AG04450 (cell line): Measurements from ENCODE around the gene SNORC. TPM values are rescaled to one million over a fixed set of nuclear protein-coding genes. Genes with fewer than 3 reads are reported as not detected.

Experiments
- CTCF ChIA-PET: fragments of 300-600, 350-600 bp; formaldehyde crosslinking; extraction: SDS; loops from one replicate; lab custom pipeline; 2022; ENCODE audit warnings: antibody characterized with exemption, inconsistent platforms; lab: Charles Lee
- POLR2A ChIA-PET: fragments of 350-600 bp; formaldehyde crosslinking; extraction: SDS; loops from one replicate; lab custom pipeline; 2021; ENCODE audit warnings: antibody characterized with exemption, inconsistent platforms; lab: Yijun Ruan, JAX
- DNase-seq: peaks from one replicate; pipeline ENCODE4 v3.0.0-alpha.2; 2011; ENCODE audit warnings: low read depth, low spot score
- H3K27ac ChIP-seq: one replicate; pipeline ENCODE4 v1.5.1; 2012; ENCODE audit warnings: low read depth, low read length, control low read depth
- H3K27me3 ChIP-seq: one replicate; pipeline ENCODE4 v1.6.0; 2012; ENCODE audit warnings: low read length; ENCODE audit not compliant: control insufficient read depth, insufficient read depth
- H3K4me3 ChIP-seq: 2 replicates; pipeline ENCODE4 v1.5.1; 2011; ENCODE audit warnings: mild to moderate bottlenecking, low read depth, low read length, control low read depth
- H3K9me3 ChIP-seq: 2 replicates; pipeline ENCODE4 v1.5.1; 2012; ENCODE audit warnings: low read length; ENCODE audit not compliant: control insufficient read depth, insufficient read depth
- CTCF ChIP-seq: IDR thresholded peaks from 2 replicates; pipeline ENCODE4 v1.5.1; 2011; ENCODE audit warnings: low read depth, low read length, control low read depth, inconsistent platforms
- polyA plus RNA-seq: library from polyadenylated mRNA; depleted of rRNA; stranded (reverse); fragments of >200 nt; gene quantifications from 2 replicates; pipeline ENCODE4 v1.2.3, GENCODE V29; 2011

Gene SNORC
- polyA plus RNA-seq, 1 experiment: 0.48 TPM

GRCh38 chr2:232884549-232885263, 14.6 kb downstream of the SNORC start:
- CTCF ChIA-PET: interaction anchor here (0.9 to 1.0 kb wide), 2 partner anchors 144 to 366 kb away, joined by 3 read pairs; partner anchors contain the start of gene ATG16L1
- TF ChIP-seq CTCF: no peak
- Histone ChIP-seq H3K9me3 (no peaks in the 10 kb centered on the region; the same call in 1 of the 2 replicates), H3K27ac (no peak overlapping the region), H3K27me3 (peaks cover 4% of the 10 kb centered on the region), H3K4me3 (no peak overlapping the region)
- POLR2A ChIA-PET: interaction anchor here (1.1 kb wide), 1 partner anchor 9 kb away, joined by 3 read pairs; no protein-coding TSS in a partner anchor
- no peak for DNase-seq

- no peak for TF ChIP-seq CTCF
- no peak for DNase-seq
- Histone ChIP-seq H3K27ac (no peak overlapping the region), H3K27me3 (peaks cover 4% of the 10 kb centered on the region), H3K9me3 (no peaks in the 10 kb centered on the region; the same call in 1 of the 2 replicates), H3K4me3 (no peak overlapping the region)
- CTCF ChIA-PET: no interaction called here
- POLR2A ChIA-PET: interaction anchor here (1.1 kb wide), 1 partner anchor 10 kb away, joined by 3 read pairs; no protein-coding TSS in a partner anchor
Measured at GRCh38 chr2:232885264-232885961, 15.3 kb downstream of the SNORC start.

- no peak overlapping the region for H3K27ac ChIP-seq
- ChIA-PET POLR2A (no interaction called here), CTCF (no interaction called here)
- no peak for TF ChIP-seq CTCF
- peaks cover 4% of the 10 kb centered on the region for H3K27me3 ChIP-seq
- H3K9me3 ChIP-seq: no peaks in the 10 kb centered on the region; the same call in 1 of the 2 replicates
- no peak overlapping the region for H3K4me3 ChIP-seq
- no peak for DNase-seq
Measured at GRCh38 chr2:232886176-232886575, 16.1 kb downstream of the SNORC start.

GRCh38 chr2:232886632-232887031, 16.6 kb downstream of the SNORC start:
- ChIA-PET POLR2A (interaction anchor here (0.5 kb wide), 1 partner anchor 127 kb away, joined by 3 read pairs; no protein-coding TSS in a partner anchor), CTCF (interaction anchor here (1.3 kb wide), 1 partner anchor 167 kb away, joined by 6 read pairs; no protein-coding TSS in a partner anchor)
- H3K4me3 ChIP-seq: no peak overlapping the region

More at GRCh38 chr2:232886632-232887031, 16.6 kb downstream of the SNORC start:
- no peak for TF ChIP-seq CTCF
- no peak overlapping the region for H3K27ac ChIP-seq
- peaks cover 4% of the 10 kb centered on the region for H3K27me3 ChIP-seq
- DNase-seq: no peak
- H3K9me3 ChIP-seq: no peaks in the 10 kb centered on the region; the same call in 1 of the 2 replicates
